ENCODE data around the gene HYOU1.
A peak's percentile ranks its signal among the peaks of the same experiment; 100 is the strongest.

HYOU1 gene

GRCh38 chr11:119030329-119031047 lies 26.5 kb downstream of the HYOU1 start, which contains the start of gene SLC37A4:
TSS of gene SLC37A4 (minus strand) at chr11:119030877.
- DNase-seq (ENCODE audit: extremely low spot score), result peak; percentile 99
- CTCF ChIA-PET, result interaction anchor here (1.5 kb wide), 1 partner anchor 13 kb away, joined by 6 read pairs; no protein-coding TSS in a partner anchor
- peak; percentile 99 for TF ChIP-seq L3MBTL2 (conservative IDR thresholded peaks at IDR 0.05)
- no peak for TF ChIP-seq ZNF384 (IDR thresholded peaks at IDR 0.05)
- 0 out of 2 replicates have a peak, but pooled peaks have one; percentile 57 for TF ChIP-seq HDGF (IDR thresholded peaks at IDR 0.05; ENCODE audit: borderline replicate concordance)
- POLR2A ChIA-PET, result interaction anchor here (1.0 to 3.1 kb wide), 3 partner anchors 12 to 33 kb away, joined by 3 to 14 read pairs (median 4); partner anchors contain the start of genes CENATAC, RPS25 and TRAPPC4

GRCh38 chr11:119030029-119030328 lies 27.0 kb downstream of the HYOU1 start:
- TF ChIP-seq FOXA1 (IDR thresholded peaks at IDR 0.05) (no peak), L3MBTL2 (conservative IDR thresholded peaks at IDR 0.05) (no peak), FOXK2 (IDR thresholded peaks at IDR 0.05) (no peak), ARNT (IDR thresholded peaks at IDR 0.05) (no peak), HDGF (IDR thresholded peaks at IDR 0.05; ENCODE audit: borderline replicate concordance) (no peak), TARDBP (IDR thresholded peaks at IDR 0.05) (no peak), ZNF384 (IDR thresholded peaks at IDR 0.05) (no peak), ELF4 (IDR thresholded peaks at IDR 0.05) (no peak), LEF1 (IDR thresholded peaks at IDR 0.05; ENCODE audit: borderline replicate concordance) (no peak), SP1 (IDR thresholded peaks at IDR 0.05) (no peak)
- TF ChIP-seq, protein P1, sequence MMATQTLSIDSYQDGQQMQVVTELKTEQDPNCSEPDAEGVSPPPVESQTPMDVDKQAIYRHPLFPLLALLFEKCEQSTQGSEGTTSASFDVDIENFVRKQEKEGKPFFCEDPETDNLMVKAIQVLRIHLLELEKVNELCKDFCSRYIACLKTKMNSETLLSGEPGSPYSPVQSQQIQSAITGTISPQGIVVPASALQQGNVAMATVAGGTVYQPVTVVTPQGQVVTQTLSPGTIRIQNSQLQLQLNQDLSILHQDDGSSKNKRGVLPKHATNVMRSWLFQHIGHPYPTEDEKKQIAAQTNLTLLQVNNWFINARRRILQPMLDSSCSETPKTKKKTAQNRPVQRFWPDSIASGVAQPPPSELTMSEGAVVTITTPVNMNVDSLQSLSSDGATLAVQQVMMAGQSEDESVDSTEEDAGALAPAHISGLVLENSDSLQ (IDR thresholded peaks at IDR 0.05), result no peak
- DNase-seq (ENCODE audit: extremely low spot score), result no peak
- ChIA-PET CTCF (interaction anchor here (0.5 kb wide), 1 partner anchor 73 kb away, joined by 3 read pairs; no protein-coding TSS in a partner anchor), POLR2A (interaction anchor here (1.0 to 3.1 kb wide), 3 partner anchors 11 to 32 kb away, joined by 3 to 14 read pairs (median 4); partner anchors contain the start of genes CENATAC, RPS25 and TRAPPC4)

DNA sequence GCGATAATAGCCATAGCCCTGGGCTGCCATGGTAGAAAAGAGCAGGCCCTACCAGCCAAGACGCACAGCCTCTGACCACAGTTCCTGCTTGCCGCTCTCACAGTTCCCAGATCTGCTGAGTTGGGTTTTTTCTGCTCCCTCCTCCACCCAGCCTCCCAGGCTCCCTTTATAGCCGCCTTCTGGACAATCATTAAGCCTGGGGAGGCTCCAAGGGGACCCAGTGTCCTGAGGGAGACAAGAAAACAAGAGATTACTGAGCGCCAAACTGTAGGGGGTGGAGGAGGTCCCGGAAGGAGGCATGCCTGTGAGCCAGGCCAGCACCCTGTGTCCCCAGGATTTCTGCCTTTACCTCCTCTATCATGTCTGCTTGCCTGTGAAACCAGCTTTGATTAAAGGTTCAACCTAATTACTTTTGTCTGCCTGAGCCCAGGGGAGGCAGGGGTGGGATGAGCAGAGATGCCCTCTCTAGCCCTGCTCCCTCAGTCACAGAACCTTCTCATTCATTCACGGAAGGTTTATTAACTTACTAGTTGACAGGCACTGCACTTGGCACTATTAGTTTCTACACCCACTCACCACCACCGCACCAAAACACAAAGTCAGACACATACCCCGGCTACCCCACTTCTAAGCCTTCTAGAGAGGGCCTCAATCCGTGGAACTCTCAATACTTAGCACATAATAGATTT lies 27.5 kb downstream of the HYOU1 start:
- peak; percentile 34 for DNase-seq (ENCODE audit: extremely low spot score)
- POLR2A ChIA-PET, result interaction anchor here (1.0 to 3.1 kb wide), 3 partner anchors 11 to 32 kb away, joined by 3 to 14 read pairs (median 4); partner anchors contain the start of genes CENATAC, RPS25 and TRAPPC4
- TF ChIP-seq FOXK2 (IDR thresholded peaks at IDR 0.05) (no peak), ELF4 (IDR thresholded peaks at IDR 0.05) (no peak), FOXM1 (IDR thresholded peaks at IDR 0.05; ENCODE audit: borderline replicate concordance) (no peak), SP1 (IDR thresholded peaks at IDR 0.05) (no peak)
- TF ChIP-seq, protein P1 (IDR thresholded peaks at IDR 0.05), result no peak
- CTCF ChIA-PET, result interaction anchor here (0.5 kb wide), 1 partner anchor 73 kb away, joined by 3 read pairs; no protein-coding TSS in a partner anchor

- no peak for TF ChIP-seq SP1 (IDR thresholded peaks at IDR 0.05)
- ChIA-PET CTCF (no interaction called here), POLR2A (interaction anchor here (3.1 kb wide), 1 partner anchor 10 kb away, joined by 14 read pairs; the partner anchor contains the start of genes RPS25 and TRAPPC4)
- no peak for DNase-seq (ENCODE audit: extremely low spot score)
Measured at GRCh38 chr11:119029069-119029339, 28.0 kb downstream of the HYOU1 start.

- POLR2A ChIA-PET, result interaction anchor here (3.1 kb wide), 1 partner anchor 10 kb away, joined by 14 read pairs; the partner anchor contains the start of genes RPS25 and TRAPPC4
- TF ChIP-seq ARNT (IDR thresholded peaks at IDR 0.05) (no peak), FOXA1 (IDR thresholded peaks at IDR 0.05) (no peak)
- CTCF ChIA-PET, result no interaction called here
- DNase-seq (ENCODE audit: extremely low spot score), result no peak
Measured at GRCh38 chr11:119028346-119029068, 28.5 kb downstream of the HYOU1 start.

- POLR2A ChIA-PET, result no interaction called here
Measured at GRCh38 chr11:119027561-119028345, 29.3 kb downstream of the HYOU1 start.

DNA sequence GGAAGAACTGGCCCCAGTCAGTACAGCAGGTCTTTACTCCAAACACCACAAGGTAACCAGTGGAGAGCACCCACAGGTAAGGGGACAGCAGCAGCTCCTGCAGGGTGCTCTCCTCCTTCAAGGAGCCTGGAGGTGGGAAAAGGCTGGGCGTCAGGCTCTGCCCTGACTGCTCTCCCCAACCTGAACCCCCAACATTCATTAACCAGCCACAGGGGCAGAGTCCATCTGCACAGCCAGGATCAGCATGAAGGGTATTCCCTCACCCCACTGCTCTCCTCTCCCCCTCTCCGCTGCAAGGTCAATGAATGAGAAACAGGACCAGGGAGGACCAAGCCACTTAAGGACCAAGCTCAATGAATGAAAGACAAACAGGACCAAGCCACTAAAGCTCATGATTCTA lies 30.0 kb downstream of the HYOU1 start:
- DNase-seq (ENCODE audit: extremely low spot score), result no peak
- ChIA-PET POLR2A (no interaction called here), CTCF (no interaction called here)
- no peak for TF ChIP-seq ELF4 (IDR thresholded peaks at IDR 0.05)
- no peak for TF ChIP-seq FOXM1 (IDR thresholded peaks at IDR 0.05; ENCODE audit: borderline replicate concordance)
- TF ChIP-seq FOXA1 (IDR thresholded peaks at IDR 0.05), result no peak
- no peak for TF ChIP-seq ARNT (IDR thresholded peaks at IDR 0.05)
- TF ChIP-seq FOXK2 (IDR thresholded peaks at IDR 0.05), result no peak

More at GRCh38 chr11:119027561-119028345, 29.3 kb downstream of the HYOU1 start:
- no peak for DNase-seq (ENCODE audit: extremely low spot score)
- CTCF ChIA-PET, result no interaction called here
- no peak for TF ChIP-seq SP1 (IDR thresholded peaks at IDR 0.05)
- TF ChIP-seq NFRKB (IDR thresholded peaks at IDR 0.05), result no peak
- no peak for TF ChIP-seq CTBP1 (IDR thresholded peaks at IDR 0.05; ENCODE audit: borderline replicate concordance)
- no peak for TF ChIP-seq BHLHE40 (IDR thresholded peaks at IDR 0.05; ENCODE audit: borderline replicate concordance)
- TF ChIP-seq FOXM1 (IDR thresholded peaks at IDR 0.05; ENCODE audit: borderline replicate concordance), result no peak
- TF ChIP-seq TARDBP (IDR thresholded peaks at IDR 0.05), result no peak

Measured in HEK293T (cell line).